ENCODE measurements around the gene MAGI2. TPM values are rescaled to one million over a fixed set of nuclear protein-coding genes. Genes with fewer than 3 reads are reported as not detected.

The MAGI2 gene
- total RNA-seq, 1 donor from 2014 or later = 4.0 TPM

DNA sequence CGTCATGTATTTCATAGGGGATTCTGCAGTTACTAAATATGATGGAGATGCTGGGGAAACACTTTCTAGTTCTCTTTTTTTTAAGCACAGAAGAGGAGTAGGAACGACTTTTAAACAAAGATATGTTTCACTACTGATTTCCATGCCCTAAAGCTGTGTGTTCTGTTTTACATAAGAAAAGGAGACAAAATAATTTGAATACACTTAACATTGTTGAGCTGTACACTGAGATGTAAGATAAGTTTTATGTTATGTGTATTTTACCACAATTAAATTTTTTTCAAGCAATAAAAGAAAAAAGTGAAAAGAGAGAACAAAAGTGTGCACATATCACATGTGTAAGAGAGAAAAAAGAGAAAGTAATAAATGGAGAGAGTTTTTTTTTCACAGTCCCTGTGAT is 1246.7 kb downstream of the MAGI2 start:
- H3K9me3 ChIP-seq = no peaks in the 10 kb centered on the region
- H3K36me3 ChIP-seq = no peaks in the 10 kb centered on the region
- H3K4me1 ChIP-seq = no peaks in the 10 kb centered on the region
- intact Hi-C loops (cut with DNase I) = no loop called here
- no peaks in the 10 kb centered on the region for H3K27me3 ChIP-seq
- H3K27ac ChIP-seq = no peak overlapping the region
- H3K4me3 ChIP-seq = no peak overlapping the region
- DNase-seq (ENCODE audit: low spot score in 2 of 2) = no peak
- no peak for TF ChIP-seq CTCF (IDR thresholded peaks at IDR 0.05)

DNA sequence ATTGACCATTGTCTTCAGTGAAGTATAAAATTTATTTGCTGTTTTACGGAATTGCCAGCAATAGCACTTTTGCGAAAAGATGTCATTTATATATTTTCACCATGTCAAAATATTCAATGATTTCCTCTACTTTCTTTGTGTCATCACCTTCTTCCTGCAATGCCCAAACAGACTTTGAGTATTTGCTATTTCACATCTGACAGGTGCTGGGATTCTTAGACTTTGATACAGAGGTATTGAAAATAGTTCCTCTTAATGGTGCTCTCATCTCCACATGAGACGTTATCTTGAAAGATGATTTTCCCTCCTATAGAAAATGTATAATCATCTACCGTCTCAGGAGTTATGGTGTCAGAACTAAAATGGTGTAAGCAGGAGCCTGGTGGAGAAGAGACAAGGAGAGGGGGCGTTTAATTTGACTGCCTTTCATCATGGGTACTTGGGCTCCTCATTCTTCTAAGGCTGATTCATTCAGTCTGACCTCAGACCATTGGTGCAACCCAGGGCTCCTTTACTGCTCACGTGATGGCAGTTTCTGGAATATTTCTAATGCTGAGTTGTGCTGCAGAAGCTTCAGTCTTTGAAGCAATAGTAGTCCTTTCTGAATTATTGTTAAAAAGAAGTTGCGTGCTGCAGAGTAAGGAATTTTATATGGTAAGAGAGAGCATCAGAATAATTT is 1250.3 kb downstream of the MAGI2 start:
- intact Hi-C loops (cut with DNase I) = no loop called here
- no peak for DNase-seq (ENCODE audit: low spot score in 2 of 2)

DNA sequence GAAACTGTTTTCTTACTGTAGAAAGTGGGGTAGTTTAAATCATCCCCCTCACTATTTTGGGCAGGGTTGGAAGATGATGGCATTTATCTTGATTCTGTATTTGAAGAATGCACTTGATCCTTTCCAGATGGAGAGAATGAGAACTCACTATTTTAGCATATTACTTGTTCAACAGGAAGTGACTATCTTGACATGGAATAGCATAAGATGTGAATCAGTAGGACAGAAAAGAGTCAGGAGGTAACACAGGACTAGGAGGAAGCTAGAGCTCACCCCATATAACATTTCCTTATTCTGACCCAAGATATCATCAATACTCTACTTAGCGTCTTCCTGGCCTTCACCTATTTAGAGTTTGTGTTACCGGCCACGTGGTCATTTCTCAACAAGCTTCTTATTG is 1254.7 kb downstream of the MAGI2 start:
- H3K9me3 ChIP-seq = no peaks in the 10 kb centered on the region

More for the DNA sequence above, 1250.3 kb downstream of the MAGI2 start:
- Histone ChIP-seq H3K4me1 (no peaks in the 10 kb centered on the region), H3K27me3 (no peaks in the 10 kb centered on the region), H3K9me3 (no peaks in the 10 kb centered on the region), H3K4me3 (no peak overlapping the region), H3K36me3 (no peaks in the 10 kb centered on the region), H3K27ac (no peak overlapping the region)
- TF ChIP-seq CTCF (IDR thresholded peaks at IDR 0.05) = no peak

GRCh38 chr7:78197447-78197846 is 1256.0 kb downstream of the MAGI2 start:
- no peak for DNase-seq (ENCODE audit: low spot score in 2 of 2)
- Histone ChIP-seq H3K9me3 (no peaks in the 10 kb centered on the region), H3K27me3 (no peaks in the 10 kb centered on the region), H3K4me1 (peaks cover 0 to 2% of the 10 kb centered on the region in 2 donors), H3K27ac (no peak overlapping the region), H3K36me3 (no peaks in the 10 kb centered on the region), H3K4me3 (no peak overlapping the region)
- intact Hi-C loops (cut with DNase I) = loop anchor here (5.0 kb wide), 1 partner anchor 45 kb away; no protein-coding TSS in a partner anchor
- no peak for TF ChIP-seq CTCF (IDR thresholded peaks at IDR 0.05)

More for the DNA sequence above, 1254.7 kb downstream of the MAGI2 start:
- Histone ChIP-seq H3K27me3 (no peaks in the 10 kb centered on the region), H3K4me1 (peaks cover 0 to 2% of the 10 kb centered on the region in 2 donors), H3K36me3 (no peaks in the 10 kb centered on the region), H3K27ac (no peak overlapping the region), H3K4me3 (no peak overlapping the region)
- no peak for TF ChIP-seq CTCF (IDR thresholded peaks at IDR 0.05)
- no peak for DNase-seq (ENCODE audit: low spot score in 2 of 2)
- intact Hi-C loops (cut with DNase I) = loop anchor here (5.0 kb wide), 1 partner anchor 46 kb away; no protein-coding TSS in a partner anchor

DNA sequence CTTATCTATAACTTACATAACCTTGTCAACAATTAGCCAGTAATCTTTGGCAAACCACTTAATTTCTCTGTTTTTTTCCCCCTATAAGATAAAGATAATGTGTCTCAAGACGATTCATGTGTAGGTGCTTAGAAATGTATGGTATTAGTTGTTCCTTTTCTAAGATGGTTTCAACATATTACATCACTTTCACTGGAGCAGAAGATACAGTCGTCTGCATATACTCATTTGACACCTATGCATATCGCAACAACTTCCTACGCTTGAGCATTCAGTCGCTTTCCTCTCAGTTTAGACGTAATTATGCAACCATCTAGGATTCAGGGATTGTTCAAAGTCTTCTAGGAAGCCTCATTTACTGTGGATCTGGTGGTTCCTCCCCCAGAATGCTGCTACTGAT is 1258.2 kb downstream of the MAGI2 start:
- intact Hi-C loops (cut with DNase I) = loop anchor here (5.0 kb wide), 1 partner anchor 43 kb away; no protein-coding TSS in a partner anchor
- H3K36me3 ChIP-seq = no peaks in the 10 kb centered on the region
- H3K4me1 ChIP-seq = peaks cover 0 to 2% of the 10 kb centered on the region in 2 donors
- no peaks in the 10 kb centered on the region for H3K9me3 ChIP-seq
- no peak for DNase-seq (ENCODE audit: low spot score in 2 of 2)
- H3K4me3 ChIP-seq = no peak overlapping the region
- no peak for TF ChIP-seq CTCF (IDR thresholded peaks at IDR 0.05)
- no peaks in the 10 kb centered on the region for H3K27me3 ChIP-seq
- H3K27ac ChIP-seq = no peak overlapping the region

Data from ascending aorta (tissue), 2 donors.